T1000 (cell line): ENCODE measurements around the gene PRKCH.
A peak's percentile ranks its signal among the peaks of the same experiment; 100 is the strongest.

ENCODE experiments used
- DNase-seq: peaks from one replicate; lab custom pipeline; 2025; ENCODE audit warnings: mixed read lengths; lab: John Stamatoyannopoulos, UW

The PRKCH gene

GRCh38 chr14:61321385-61322010 lies at the start of gene PRKCH:
Gene PRKCH (plus strand): TSS chr14:61321579. CDS start chr14:61322102, 523 bp downstream.
- peak; percentile 43 for DNase-seq

- DNase-seq: no peak
Observed at GRCh38 chr14:61277232-61277631, 44.1 kb upstream of the PRKCH start.

- DNase-seq: no peak
Observed at GRCh38 chr14:61277784-61278183, 43.6 kb upstream of the PRKCH start.

- no peak for DNase-seq
Observed at GRCh38 chr14:61279082-61279481, 42.3 kb upstream of the PRKCH start.

- DNase-seq: no peak
Observed at GRCh38 chr14:61280092-61280525, 41.3 kb upstream of the PRKCH start.

GRCh38 chr14:61280526-61281185 lies 40.7 kb upstream of the PRKCH start:
- no peak for DNase-seq

GRCh38 chr14:61281186-61281947 lies 40.0 kb upstream of the PRKCH start, which contains the start of gene TMEM30B:
Gene TMEM30B (minus strand): TSS chr14:61281338. CDS start chr14:61281147, 191 bp downstream.
- DNase-seq: no peak

- DNase-seq: no peak
Observed at GRCh38 chr14:61281948-61282275, 39.5 kb upstream of the PRKCH start.

GRCh38 chr14:61282746-61283145 lies 38.6 kb upstream of the PRKCH start:
- no peak for DNase-seq

GRCh38 chr14:61284001-61284400 lies 37.4 kb upstream of the PRKCH start:
- no peak for DNase-seq

- DNase-seq: no peak
Observed at GRCh38 chr14:61285364-61285763, 36.0 kb upstream of the PRKCH start.

GRCh38 chr14:61287196-61287595 lies 34.2 kb upstream of the PRKCH start:
- no peak for DNase-seq

- no peak for DNase-seq
Observed at GRCh38 chr14:61288228-61288627, 33.2 kb upstream of the PRKCH start.

- no peak for DNase-seq
Observed at GRCh38 chr14:61288720-61289119, 32.7 kb upstream of the PRKCH start.

- no peak for DNase-seq
Observed at GRCh38 chr14:61290701-61291100, 30.7 kb upstream of the PRKCH start.

- no peak for DNase-seq
Observed at GRCh38 chr14:61296151-61296550, 25.2 kb upstream of the PRKCH start.

- no peak for DNase-seq
Observed at GRCh38 chr14:61296719-61297502, 24.5 kb upstream of the PRKCH start.

GRCh38 chr14:61297581-61297980 lies 23.8 kb upstream of the PRKCH start:
- DNase-seq: no peak

GRCh38 chr14:61298824-61299223 lies 22.6 kb upstream of the PRKCH start:
- DNase-seq: no peak

GRCh38 chr14:61300209-61300608 lies 21.2 kb upstream of the PRKCH start:
- DNase-seq: no peak

GRCh38 chr14:61300754-61301153 lies 20.6 kb upstream of the PRKCH start:
- DNase-seq: no peak

- DNase-seq: no peak
Observed at GRCh38 chr14:61304688-61305087, 16.7 kb upstream of the PRKCH start.
